Endodermal cell (in vitro differentiated cells): ENCODE measurements around the gene DRD2. TPM values are rescaled to one million over a fixed set of nuclear protein-coding genes. Genes with fewer than 3 reads are reported as not detected.

ENCODE experiments used
- DNase-seq: peaks from one replicate; pipeline ENCODE4 v3.0.0-alpha.2; 2017
- H3K27ac ChIP-seq: 2 replicates; pipeline ENCODE4 v1.5.1; 2013; ENCODE audit warnings: mild to moderate bottlenecking, low read depth, low read length, moderate library complexity
- H3K27me3 ChIP-seq: 2 replicates; pipeline ENCODE4 v1.6.1; 2013; ENCODE audit warnings: mild to moderate bottlenecking, low read length, moderate library complexity; ENCODE audit not compliant: insufficient read depth, control insufficient read depth, poor library complexity, severe bottlenecking
- H3K36me3 ChIP-seq: 2 replicates; pipeline ENCODE4 v1.7.0; 2013; ENCODE audit warnings: mild to moderate bottlenecking, low read length, moderate library complexity; ENCODE audit not compliant: control insufficient read depth, insufficient read depth
- H3K4me1 ChIP-seq: one replicate; pipeline ENCODE4 v1.7.0; 2013; ENCODE audit warnings: low read length; ENCODE audit not compliant: control insufficient read depth, insufficient read depth
- H3K4me3 ChIP-seq: 2 replicates; pipeline ENCODE4 v1.5.1; 2013; ENCODE audit warnings: mild to moderate bottlenecking, low read length, moderate library complexity
- H3K9ac ChIP-seq: 2 replicates; pipeline ENCODE4 v1.6.1; 2013; ENCODE audit warnings: mild to moderate bottlenecking, low read length, moderate library complexity; ENCODE audit not compliant: poor library complexity, severe bottlenecking; ENCODE audit errors: extremely low read depth
- H3K9me3 ChIP-seq: 2 replicates; pipeline ENCODE4 v1.6.1; 2013; ENCODE audit warnings: mild to moderate bottlenecking, low read length, moderate library complexity; ENCODE audit not compliant: control insufficient read depth
- H3K27ac Mint-ChIP-seq: 2 replicates; pipeline ENCODE4 v1.8.0; 2020; ENCODE audit warnings: mixed read lengths
- H3K27me3 Mint-ChIP-seq: 2 replicates; pipeline ENCODE4 v1.8.0; 2021; ENCODE audit warnings: mild to moderate bottlenecking, mixed read lengths; ENCODE audit not compliant: insufficient read depth
- H3K36me3 Mint-ChIP-seq: 2 replicates; pipeline ENCODE4 v1.8.0; 2020; ENCODE audit warnings: low read depth, mixed read lengths
- H3K4me1 Mint-ChIP-seq: 2 replicates; pipeline ENCODE4 v1.8.0; 2020; ENCODE audit warnings: mixed read lengths
- H3K4me3 Mint-ChIP-seq: 2 replicates; pipeline ENCODE4 v1.8.0; 2020; ENCODE audit warnings: mild to moderate bottlenecking, moderate library complexity, mixed read lengths
- H3K9me3 Mint-ChIP-seq: 2 replicates; pipeline ENCODE4 v1.8.0; 2020; ENCODE audit warnings: mild to moderate bottlenecking, mixed read lengths
- WGBS, 2 experiments: methylation state at CpG; one replicate each; pipeline versions ENCODE4 v1.1.5 to v1.1.7; 2013; ENCODE audit warnings: missing lambda C conversion rate in 2 of 2, mixed read lengths in 1 of 2; ENCODE audit not compliant: insufficient coverage in 1 of 2, insufficient read length in 1 of 2; 5-methylcytosine and 5-hydroxymethylcytosine counted together
- total RNA-seq, 2 donors: library from RNA; stranded (reverse); fragmentation: NEBNext Ultra II Directional in 1 of 2; extraction: Animal tissue kit (Norgen Biotek cat#: 25700) in 1 of 2; gene quantifications; 2 replicates in 1 of 2; 3 replicates in 1 of 2; pipeline ENCODE4 v1.2.1, GENCODE V29; 2021
- TF ChIP-seq, protein P1 (sequence below): fragments of 200-600 bp; sonication (generic); conservative IDR thresholded peaks from 2 replicates; pipeline ENCODE4 v1.5.0; 2021; ENCODE audit warnings: antibody characterized with exemption, mild to moderate bottlenecking

Gene DRD2
- total RNA-seq, 2 donors from 2014 or later: 0.35 to 2.1 TPM

DNA sequence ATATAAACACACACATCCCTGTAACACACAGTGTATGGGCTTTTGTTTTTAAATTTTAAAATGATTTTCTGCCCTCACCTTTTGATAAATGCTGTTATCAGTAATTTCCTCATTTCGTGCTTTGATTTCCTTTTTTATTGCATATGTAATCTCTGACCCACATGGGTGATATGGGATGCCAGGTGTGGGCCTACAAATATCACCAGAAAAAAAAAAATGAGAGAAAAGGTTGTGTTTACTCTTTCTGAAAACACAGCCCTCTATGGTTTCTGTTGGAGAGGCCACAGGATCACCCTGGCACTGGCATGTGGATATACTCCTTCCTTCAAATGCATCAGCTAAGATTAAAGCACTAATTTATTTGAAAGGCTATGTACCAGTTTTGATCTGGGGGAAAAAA, 17.0 kb downstream of the DRD2 start:
- DNase-seq: no peak
- Mint-ChIP-seq H3K4me1 (peaks cover 6% of the 10 kb centered on the region), H3K4me3 (no peak overlapping the region), H3K27ac (no peak overlapping the region), H3K9me3 (no peaks in the 10 kb centered on the region), H3K27me3 (peaks cover 16% of the 10 kb centered on the region), H3K36me3 (no peaks in the 10 kb centered on the region)
- WGBS, 2 experiments: 80% methylated on average over 1 of the region's 1 CpG; no CpG with 5 or more reads in 1 of the 2 experiments
- Histone ChIP-seq H3K36me3 (no peaks in the 10 kb centered on the region), H3K9ac (no peak overlapping the region), H3K4me1 (peaks cover 9% of the 10 kb centered on the region), H3K9me3 (no peaks in the 10 kb centered on the region), H3K27ac (no peak overlapping the region), H3K4me3 (no peak overlapping the region), H3K27me3 (peaks cover 32% of the 10 kb centered on the region)
- TF ChIP-seq, protein P1, sequence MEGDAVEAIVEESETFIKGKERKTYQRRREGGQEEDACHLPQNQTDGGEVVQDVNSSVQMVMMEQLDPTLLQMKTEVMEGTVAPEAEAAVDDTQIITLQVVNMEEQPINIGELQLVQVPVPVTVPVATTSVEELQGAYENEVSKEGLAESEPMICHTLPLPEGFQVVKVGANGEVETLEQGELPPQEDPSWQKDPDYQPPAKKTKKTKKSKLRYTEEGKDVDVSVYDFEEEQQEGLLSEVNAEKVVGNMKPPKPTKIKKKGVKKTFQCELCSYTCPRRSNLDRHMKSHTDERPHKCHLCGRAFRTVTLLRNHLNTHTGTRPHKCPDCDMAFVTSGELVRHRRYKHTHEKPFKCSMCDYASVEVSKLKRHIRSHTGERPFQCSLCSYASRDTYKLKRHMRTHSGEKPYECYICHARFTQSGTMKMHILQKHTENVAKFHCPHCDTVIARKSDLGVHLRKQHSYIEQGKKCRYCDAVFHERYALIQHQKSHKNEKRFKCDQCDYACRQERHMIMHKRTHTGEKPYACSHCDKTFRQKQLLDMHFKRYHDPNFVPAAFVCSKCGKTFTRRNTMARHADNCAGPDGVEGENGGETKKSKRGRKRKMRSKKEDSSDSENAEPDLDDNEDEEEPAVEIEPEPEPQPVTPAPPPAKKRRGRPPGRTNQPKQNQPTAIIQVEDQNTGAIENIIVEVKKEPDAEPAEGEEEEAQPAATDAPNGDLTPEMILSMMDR: no peak

DNA sequence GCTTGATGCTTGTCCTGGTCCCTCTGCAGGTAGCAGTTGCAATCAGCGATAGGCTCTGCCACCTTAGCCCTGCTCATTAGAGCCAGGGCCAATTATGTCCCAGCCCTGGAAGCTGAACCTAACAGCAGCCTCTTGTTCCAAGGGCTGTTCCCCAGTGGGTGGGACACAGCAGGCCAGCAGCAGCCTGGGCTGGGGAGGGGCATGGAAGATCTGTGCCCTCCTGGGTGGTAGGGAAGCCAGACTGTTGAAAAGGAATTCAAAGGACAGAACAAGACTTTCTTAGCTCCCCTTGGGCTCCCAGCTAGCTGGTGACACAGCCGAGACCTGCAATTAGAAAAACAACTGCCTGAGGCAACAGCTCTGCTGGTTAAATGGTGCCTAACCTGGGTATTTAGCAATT, 17.4 kb downstream of the DRD2 start:
- Mint-ChIP-seq H3K36me3 (no peaks in the 10 kb centered on the region), H3K4me1 (peaks cover 10% of the 10 kb centered on the region), H3K9me3 (no peaks in the 10 kb centered on the region), H3K27me3 (peaks cover 16% of the 10 kb centered on the region), H3K4me3 (no peak overlapping the region), H3K27ac (no peak overlapping the region)
- Histone ChIP-seq H3K4me1 (peaks cover 9% of the 10 kb centered on the region), H3K36me3 (no peaks in the 10 kb centered on the region), H3K9me3 (no peaks in the 10 kb centered on the region), H3K27me3 (peaks cover 28% of the 10 kb centered on the region), H3K4me3 (no peak overlapping the region), H3K9ac (no peak overlapping the region), H3K27ac (no peak overlapping the region)
- DNase-seq: peak; percentile 80
- TF ChIP-seq, protein P1: no peak
- WGBS, 2 experiments: 13 to 43% methylated on average over 2 of the region's 2 CpGs

DNA sequence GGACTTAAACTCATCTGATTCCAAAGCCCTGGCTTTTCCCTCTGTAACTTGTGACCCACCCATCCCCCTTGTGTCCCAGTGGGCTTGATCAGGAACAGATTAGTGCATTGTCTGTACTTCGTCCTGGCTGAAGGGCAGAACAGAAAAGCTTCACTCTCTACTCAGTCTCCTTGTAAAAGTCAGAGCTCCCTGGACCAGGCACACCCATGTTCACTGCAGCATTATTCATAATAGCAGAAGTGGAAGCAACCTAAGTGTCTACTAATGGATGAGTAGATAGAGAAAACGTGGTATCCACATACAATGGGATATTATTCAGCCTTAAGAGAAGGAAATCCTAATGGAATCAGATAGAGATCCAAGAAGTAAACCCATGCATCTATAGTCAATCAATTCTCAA, 20.7 kb downstream of the DRD2 start:
- Mint-ChIP-seq H3K27me3 (peaks cover 8% of the 10 kb centered on the region), H3K9me3 (no peaks in the 10 kb centered on the region), H3K4me3 (no peak overlapping the region), H3K4me1 (peaks cover 15% of the 10 kb centered on the region), H3K36me3 (no peaks in the 10 kb centered on the region), H3K27ac (no peak overlapping the region)
- H3K4me1 ChIP-seq: peaks cover 13% of the 10 kb centered on the region
- 57 to 88% methylated on average over 1 to 2 of the region's 2 CpGs for WGBS, 2 experiments
- H3K27me3 ChIP-seq: peaks cover under 1% of the 10 kb centered on the region
- H3K36me3 ChIP-seq: no peaks in the 10 kb centered on the region
- TF ChIP-seq, protein P1: no peak
- H3K9ac ChIP-seq: no peak overlapping the region
- no peak for DNase-seq
- no peaks in the 10 kb centered on the region for H3K9me3 ChIP-seq
- H3K4me3 ChIP-seq: no peak overlapping the region
- H3K27ac ChIP-seq: no peak overlapping the region
